B cell (primary cell): ENCODE measurements around the gene ZC3H18. TPM values are rescaled to one million over a fixed set of nuclear protein-coding genes. Genes with fewer than 3 reads are reported as not detected.

Source experiments
- ATAC-seq: fragments of 200-7000 bp; cut with Tn5 transposase; one replicate; pipeline ENCODE4 v1.10.0; 2021; ENCODE audit warnings: low read depth, mild to moderate bottlenecking, moderate number of reproducible peaks, moderate library complexity
- CTCF ChIA-PET: fragments of 350-600 bp; sonication (Branson Sonifier 250); formaldehyde crosslinking; loops from one replicate; lab custom pipeline; 2021; ENCODE audit warnings: antibody characterized with exemption, inconsistent platforms; lab: Charles Lee
- POLR2A ChIA-PET: fragments of 350-600 bp; sonication (Branson Sonifier 250); formaldehyde crosslinking; loops from one replicate; lab custom pipeline; 2021; ENCODE audit warnings: antibody characterized with exemption; lab: Charles Lee
- DNase-seq: peaks from one replicate; pipeline ENCODE4 v3.0.0; 2013
- H2AFZ ChIP-seq: 2 replicates; pipeline ENCODE4 v1.6.1; 2012; ENCODE audit warnings: mild to moderate bottlenecking, low read depth, low read length; ENCODE audit not compliant: insufficient read depth, poor library complexity, severe bottlenecking
- H3K27ac ChIP-seq, 2 donors: 1 replicate in 1 of 2; 2 replicates in 1 of 2; pipeline ENCODE4 v1.5.1; 2012 to 2013; ENCODE audit warnings: low read length in 2 of 2, mild to moderate bottlenecking in 2 of 2, moderate library complexity in 1 of 2
- H3K27me3 ChIP-seq, 4 experiments: fragments of 200-600 bp in 1 of 4; sonication (generic) in 1 of 4; replicated peaks in 1 of 4; 1 replicate in 2 of 4; 2 replicates in 2 of 4; pipeline versions ENCODE4 v1.6.1 to v1.7.0; 2013 to 2016; ENCODE audit warnings: low read length in 3 of 4, mild to moderate bottlenecking in 2 of 4, mixed read lengths in 1 of 4, moderate library complexity in 1 of 4; ENCODE audit not compliant: insufficient read depth in 4 of 4, control insufficient read depth in 3 of 4; ENCODE audit errors: control extremely low read depth in 1 of 4
- H3K36me3 ChIP-seq, 2 experiments: replicated peaks in 1 of 2; 1 replicate in 1 of 2; 2 replicates in 1 of 2; pipeline versions ENCODE4 v1.6.1 to v1.7.1; 2013; ENCODE audit warnings: low read length in 1 of 2; ENCODE audit not compliant: insufficient read depth in 2 of 2, control insufficient read depth in 1 of 2; ENCODE audit errors: control extremely low read depth in 1 of 2, extremely low read depth in 1 of 2
- H3K4me1 ChIP-seq, 2 donors: fragments of 200-600 bp in 1 of 2; sonication (generic) in 1 of 2; 1 replicate in 1 of 2; 2 replicates in 1 of 2; pipeline versions ENCODE4 v1.5.1 to v1.6.1; 2013 to 2017; ENCODE audit warnings: low read length in 2 of 2; ENCODE audit not compliant: control insufficient read depth in 2 of 2, insufficient read depth in 2 of 2
- H3K4me2 ChIP-seq: replicated peaks from 2 replicates; pipeline ENCODE3; 2012; ENCODE audit warnings: mild to moderate bottlenecking, low read depth, low read length; ENCODE audit not compliant: poor library complexity, severe bottlenecking
- H3K4me3 ChIP-seq, 5 experiments: fragments of 200-600 bp in 1 of 5; sonication (generic) in 1 of 5; 1 replicate in 3 of 5; 2 replicates in 2 of 5; pipeline versions ENCODE4 v1.5.1 to v1.7.0; 2011 to 2016; ENCODE audit warnings: low read length in 4 of 5, mild to moderate bottlenecking in 4 of 5, low read depth in 2 of 5, control low read depth in 1 of 5, moderate library complexity in 1 of 5; ENCODE audit not compliant: insufficient read depth in 1 of 5; ENCODE audit errors: control extremely low read depth in 1 of 5, extremely low read depth in 1 of 5
- H3K79me2 ChIP-seq: fragments of 200-600 bp; sonication (generic); one replicate; pipeline ENCODE4 v1.6.0; 2016; ENCODE audit warnings: low read length; ENCODE audit not compliant: control insufficient read depth, insufficient read depth
- H3K9ac ChIP-seq: fragments of 200-600 bp; sonication (generic); 2 replicates; pipeline ENCODE4 v1.6.1; 2017; ENCODE audit warnings: mild to moderate bottlenecking, low read length, moderate library complexity
- H3K9me3 ChIP-seq, 3 donors: one replicate each; pipeline versions ENCODE4 v1.6.1 to v1.7.1; 2013; ENCODE audit warnings: low read length in 2 of 3; ENCODE audit not compliant: control insufficient read depth in 2 of 3, insufficient read depth in 1 of 3; ENCODE audit errors: control extremely low read depth in 1 of 3
- H4K20me1 ChIP-seq: 2 replicates; pipeline ENCODE4 v1.6.0; 2012; ENCODE audit warnings: mild to moderate bottlenecking, low read length; ENCODE audit not compliant: insufficient read depth, control insufficient read depth, poor library complexity, severe bottlenecking
- H3K27ac Mint-ChIP-seq: one replicate; pipeline ENCODE4 v1.8.0; 2021; ENCODE audit warnings: mixed read lengths
- H3K27me3 Mint-ChIP-seq: one replicate; pipeline ENCODE4 v1.8.0; 2021; ENCODE audit warnings: mixed read lengths
- H3K4me1 Mint-ChIP-seq: one replicate; pipeline ENCODE4 v1.8.0; 2021; ENCODE audit warnings: mixed read lengths
- H3K4me3 Mint-ChIP-seq: one replicate; pipeline ENCODE4 v1.8.0; 2021; ENCODE audit warnings: mixed read lengths
- H3K9me3 Mint-ChIP-seq: one replicate; pipeline ENCODE4 v1.8.0; 2022; ENCODE audit warnings: mixed read lengths; ENCODE audit not compliant: insufficient read depth
- CTCF ChIP-seq: fragments of 200-600 bp; IDR thresholded peaks from one replicate; pipeline ENCODE4 v1.8.0; 2022; ENCODE audit warnings: antibody characterized with exemption, mild to moderate bottlenecking
- EZH2 ChIP-seq: IDR thresholded peaks from 2 replicates; pipeline ENCODE4 v1.6.1; 2012; ENCODE audit warnings: borderline replicate concordance, low read depth, mild to moderate bottlenecking, moderate library complexity, low read length; ENCODE audit not compliant: insufficient read depth, poor library complexity, severe bottlenecking
- WGBS: methylation state at CpG from one replicate; pipeline ENCODE4 v1.1.5; 2013; ENCODE audit warnings: missing lambda C conversion rate; ENCODE audit not compliant: insufficient coverage; 5-methylcytosine and 5-hydroxymethylcytosine counted together
- intact Hi-C: fragments of 100-400 bp; cut with micrococcal nuclease; formaldehyde crosslinking; loops from one replicate; pipeline ENCODE4 v1.10.0; 2022
- polyA plus RNA-seq: library from polyadenylated mRNA; depleted of rRNA; stranded (reverse); fragments of >200 nt; gene quantifications from 2 replicates; pipeline ENCODE4 v1.2.3, GENCODE V29; 2012
- total RNA-seq, 2 donors: library from RNA; stranded (reverse); fragments of 120-200 nt in 1 of 2; gene quantifications; 1 replicate in 1 of 2; 2 replicates in 1 of 2; pipeline versions ENCODE4 v1.2.3 to v1.2.4, GENCODE V29; 2013 to 2022

Gene ZC3H18
- total and polyA plus RNA-seq, 2 donors (not counting 1 experiment from before 2014, with no cell fraction given) = 40.4 to 74.2 TPM

- H3K4me1 ChIP-seq = peaks cover 2 to 9% of the 10 kb centered on the region in 2 donors
- WGBS = 95% methylated on average over 11 of the region's 11 CpGs
- H3K9me3 ChIP-seq = no peaks in the 10 kb centered on the region
- Mint-ChIP-seq H3K4me1 (peaks cover 16% of the 10 kb centered on the region), H3K4me3 (no peak overlapping the region), H3K9me3 (no peaks in the 10 kb centered on the region), H3K27ac (no peak overlapping the region), H3K27me3 (no peaks in the 10 kb centered on the region)
- no peak for DNase-seq
- TF ChIP-seq EZH2 (no peak), CTCF (no peak)
- no peak overlapping the region for H3K9ac ChIP-seq
- ATAC-seq = no peak
- no peak overlapping the region for H3K4me2 ChIP-seq
- no peak overlapping the region for H2AFZ ChIP-seq
- H3K79me2 ChIP-seq = peaks cover 80% of the 10 kb centered on the region
- ChIA-PET CTCF (interaction anchor here (1.0 kb wide), 1 partner anchor 44 kb away, joined by 3 read pairs; no protein-coding TSS in a partner anchor), POLR2A (no interaction called here)
- H3K27ac ChIP-seq = no peak overlapping the region
- H3K4me3 ChIP-seq = no peak overlapping the region
- H3K36me3 ChIP-seq = peaks cover 17 to 64% of the 10 kb centered on the region in 2 experiments
- intact Hi-C loops = no loop called here
- no peaks in the 10 kb centered on the region for H3K27me3 ChIP-seq
- H4K20me1 ChIP-seq = peaks cover 75% of the 10 kb centered on the region
These were observed 19.2 kb downstream of the ZC3H18 start for GRCh38 chr16:88589441-88589840.

GRCh38 chr16:88591577-88592021 is 21.4 kb downstream of the ZC3H18 start:
- Mint-ChIP-seq H3K4me1 (peaks cover 11% of the 10 kb centered on the region), H3K4me3 (peak overlapping the region; percentile 10), H3K9me3 (no peaks in the 10 kb centered on the region), H3K27me3 (no peaks in the 10 kb centered on the region), H3K27ac (peak overlapping the region; percentile 6)
- peaks cover 2 to 9% of the 10 kb centered on the region in 2 donors for H3K4me1 ChIP-seq
- peaks cover 78% of the 10 kb centered on the region for H3K79me2 ChIP-seq
- ChIA-PET CTCF (interaction anchor here (1.7 kb wide), 1 partner anchor 42 kb away, joined by 6 read pairs; no protein-coding TSS in a partner anchor), POLR2A (interaction anchor here (0.7 to 0.9 kb wide), 3 partner anchors 29 to 65 kb away, joined by 3 to 5 read pairs (median 3); no protein-coding TSS in a partner anchor)
- H3K9ac ChIP-seq = no peak overlapping the region
- TF ChIP-seq EZH2 = no peak
- no peak for TF ChIP-seq CTCF
- H3K4me3 ChIP-seq = no peak overlapping the region
- no peaks in the 10 kb centered on the region for H3K9me3 ChIP-seq
- 73% methylated on average over 10 of the region's 10 CpGs for WGBS
- no peak overlapping the region for H3K4me2 ChIP-seq
- peaks cover 72% of the 10 kb centered on the region for H4K20me1 ChIP-seq
- ATAC-seq (peak; percentile 54), DNase-seq (peak; percentile 71)
- intact Hi-C loops = no loop called here
- no peaks in the 10 kb centered on the region for H3K27me3 ChIP-seq
- no peak overlapping the region for H2AFZ ChIP-seq
- H3K27ac ChIP-seq = no peak overlapping the region
- peaks cover 16 to 49% of the 10 kb centered on the region in 2 experiments for H3K36me3 ChIP-seq
